Neural cell (in vitro differentiated cells): ENCODE data around the gene GNL2.

Source experiments
- CTCF ChIP-seq: fragments of 450-650 bp; IDR thresholded peaks from 2 replicates; pipeline ENCODE4 v1.5.1; 2014; ENCODE audit warnings: antibody characterized with exemption, mild to moderate bottlenecking, moderate library complexity; ENCODE audit not compliant: poor library complexity, severe bottlenecking
- REST ChIP-seq: IDR thresholded peaks from 2 replicates; pipeline ENCODE4 v1.6.1; 2012; ENCODE audit warnings: borderline replicate concordance

GRCh38 chr1:37561133-37562132, 34.3 kb downstream of the GNL2 start:
- TF ChIP-seq REST (no peak), CTCF (peak; percentile 52)
